HepG2 (cell line): ENCODE data around the gene ANXA2. TPM values are rescaled to one million over a fixed set of nuclear protein-coding genes. Genes with fewer than 3 reads are reported as not detected.

Experiments used
- ATAC-seq: fragments of 200-7000 bp; cut with Tn5 transposase; 3 replicates; pipeline ENCODE4 v1.9.1; 2020; ENCODE audit warnings: mild to moderate bottlenecking, moderate library complexity
- BruUV-seq: library from RNA; stranded (reverse); fragments of 400-500 nt; replicated peaks from 2 replicates; lab custom pipeline; 2021; lab: Mats Ljungman, UMichigan
- CTCF ChIA-PET: fragments of 300-600 bp; formaldehyde crosslinking; extraction: SDS; loops from one replicate; lab custom pipeline; 2021; ENCODE audit warnings: low total read pairs, inconsistent platforms, low intra/inter-chr PET ratio; lab: Yijun Ruan, JAX
- POLR2A ChIA-PET: fragments of 350-600 bp; sonication (Branson Sonifier 250); formaldehyde crosslinking; loops from one replicate; lab custom pipeline; 2020; ENCODE audit warnings: antibody characterized with exemption, inconsistent platforms; lab: Yijun Ruan, JAX
- DNase-seq: peaks from one replicate; pipeline ENCODE4 v3.0.0-alpha.2; 2015; ENCODE audit warnings: low spot score
- FAIRE-seq: peaks from 3 replicates; lab custom pipeline; 2011; peaks lifted over from hg19 to GRCh38; lab: Jason Lieb, UNC
- H2AFZ ChIP-seq: one replicate; pipeline ENCODE4 v1.6.1; 2011; ENCODE audit warnings: low read length, inconsistent platforms
- H3K27ac ChIP-seq: fragments of 300-600 bp; 3 replicates; pipeline ENCODE4 v1.8.0; 2011; ENCODE audit warnings: mixed run types, mild to moderate bottlenecking, mixed read lengths, low read length, inconsistent platforms; ENCODE audit not compliant: insufficient read depth; ENCODE audit errors: extremely low read length
- H3K27me3 ChIP-seq, 2 experiments: fragments of 200-600 bp in 1 of 2; 2 replicates in 1 of 2; 3 replicates in 1 of 2; pipeline versions ENCODE4 v1.6.0 to v1.8.0; 2011; ENCODE audit warnings: low read length in 2 of 2, mild to moderate bottlenecking in 2 of 2, moderate library complexity in 2 of 2, inconsistent platforms in 1 of 2; ENCODE audit not compliant: insufficient read depth in 2 of 2, control insufficient read depth in 1 of 2
- H3K36me3 ChIP-seq, 2 experiments: fragments of 200-600 bp in 1 of 2; replicated peaks in 1 of 2; 2 replicates in 1 of 2; 3 replicates in 1 of 2; pipeline versions ENCODE4 v1.5.1 to v1.8.0; 2011; ENCODE audit warnings: low read length in 2 of 2, inconsistent platforms in 1 of 2; ENCODE audit not compliant: insufficient read depth in 2 of 2, control insufficient read depth in 1 of 2
- H3K4me1 ChIP-seq: 2 replicates; pipeline ENCODE4 v1.5.1; 2012; ENCODE audit warnings: low read length, inconsistent platforms; ENCODE audit not compliant: insufficient read depth
- H3K4me2 ChIP-seq: 2 replicates; pipeline ENCODE4 v1.6.0; 2011; ENCODE audit warnings: low read depth, low read length, inconsistent platforms
- H3K4me3 ChIP-seq, 3 experiments: fragments of 200-600 bp in 1 of 3; sonication (generic), shearing (Covaris generic) in 1 of 3; replicated peaks in 1 of 3; 2 replicates each; pipeline ENCODE4 v1.5.1; 2011 to 2016; ENCODE audit warnings: low read length in 3 of 3, inconsistent platforms in 2 of 3, low read depth in 2 of 3, mild to moderate bottlenecking in 2 of 3, control low read depth in 1 of 3, mixed read lengths in 1 of 3; ENCODE audit not compliant: insufficient read depth in 1 of 3
- H3K79me2 ChIP-seq: one replicate; pipeline ENCODE4 v1.6.1; 2011; ENCODE audit warnings: low read length, inconsistent platforms; ENCODE audit not compliant: insufficient read depth
- H3K9ac ChIP-seq: 2 replicates; pipeline ENCODE4 v1.6.0; 2011; ENCODE audit warnings: mild to moderate bottlenecking, low read depth, low read length, inconsistent platforms; ENCODE audit not compliant: insufficient read depth
- H3K9me3 ChIP-seq: 2 replicates; pipeline ENCODE4 v1.5.1; 2012; ENCODE audit warnings: mild to moderate bottlenecking, low read length
- H4K20me1 ChIP-seq: 2 replicates; pipeline ENCODE4 v1.6.0; 2011; ENCODE audit warnings: inconsistent platforms, mild to moderate bottlenecking, low read length, moderate library complexity; ENCODE audit not compliant: insufficient read depth
- ARID2 ChIP-seq: sonication (generic); formaldehyde crosslinking; IDR thresholded peaks from 2 replicates; pipeline ENCODE4 v1.8.1; 2022; ENCODE audit warnings: mild to moderate bottlenecking, missing genetic modification reagents, borderline replicate concordance
- ELF3 ChIP-seq: IDR thresholded peaks from 2 replicates; pipeline ENCODE4 v1.6.1; 2016; ENCODE audit warnings: missing genetic modification reagents, missing compliant biosample characterization
- FOXK2 ChIP-seq: fragments of 450-650 bp; IDR thresholded peaks from 2 replicates; pipeline ENCODE4 v1.6.1; 2016
- GABPA ChIP-seq, 2 experiments: IDR thresholded peaks; 2 replicates each; pipeline ENCODE4 v1.6.1; 2011 to 2016; ENCODE audit warnings: low read depth in 2 of 2, low read length in 1 of 2, missing biosample characterization in 1 of 2, missing genetic modification characterization in 1 of 2
- HDAC2 ChIP-seq: sonication (generic); formaldehyde crosslinking; IDR thresholded peaks from 2 replicates; pipeline ENCODE4 v1.4.0; 2020; ENCODE audit warnings: missing genetic modification reagents
- MYPOP ChIP-seq: sonication (generic); formaldehyde crosslinking; IDR thresholded peaks from 2 replicates; pipeline ENCODE4 v1.8.1; 2023; ENCODE audit warnings: mild to moderate bottlenecking, moderate library complexity, missing genetic modification reagents
- NCOA5 ChIP-seq: sonication (generic); formaldehyde crosslinking; IDR thresholded peaks from 2 replicates; pipeline ENCODE4 v1.4.0; 2020; ENCODE audit warnings: missing genetic modification reagents
- SRY ChIP-seq: sonication (generic); formaldehyde crosslinking; IDR thresholded peaks from 2 replicates; pipeline ENCODE4 v1.8.0; 2022; ENCODE audit warnings: mild to moderate bottlenecking, missing genetic modification reagents
- ZNF124 ChIP-seq: sonication (generic); formaldehyde crosslinking; IDR thresholded peaks from 2 replicates; pipeline ENCODE4 v1.4.0; 2020; ENCODE audit warnings: missing genetic modification reagents
- ZNF318 ChIP-seq: sonication (generic); formaldehyde crosslinking; IDR thresholded peaks from 2 replicates; pipeline ENCODE4 v1.4.0; 2020; ENCODE audit warnings: mild to moderate bottlenecking, missing genetic modification reagents
- WGBS: methylation state at CpG from one replicate; pipeline ENCODE4 v1.1.6; 2017; ENCODE audit warnings: low lambda C conversion rate; 5-methylcytosine and 5-hydroxymethylcytosine counted together
- in situ Hi-C: cut with HindIII; loops from 2 replicates; pipeline ENCODE4 v1.10.0; 2017; ENCODE audit warnings: low pct_unique_long_range_greater_than_20kb; ENCODE audit not compliant: extremely low pct_ligation_motif_present
- intact Hi-C: fragments of 100-400 bp; cut with micrococcal nuclease; formaldehyde crosslinking; loops from one replicate; pipeline ENCODE4 v1.10.0; 2022; ENCODE audit not compliant: unreplicated experiment
- polyA plus RNA-seq, 8 experiments: library from polyadenylated mRNA; depleted of rRNA in 3 of 8; stranded (reverse) in 7 of 8; unstranded in 1 of 8; fragments of >200 nt; fragmentation: Illumina TruSeq in 4 of 8; extraction: Trizol in 4 of 8; gene quantifications; 2 replicates each; pipeline versions ENCODE4 v1.2.1 to v1.2.3, GENCODE V29; 2011 to 2016; ENCODE audit warnings: low read depth in 4 of 8, missing spikeins in 1 of 8, mixed read lengths in 1 of 8; ENCODE audit not compliant: insufficient read depth in 1 of 8
- total RNA-seq, 5 experiments: library from RNA; depleted of rRNA; stranded (reverse); fragments of >200 nt; fragmentation: Illumina TruSeq; extraction: Trizol; gene quantifications; 2 replicates each; pipeline ENCODE4 v1.2.3, GENCODE V29; 2016; ENCODE audit warnings: low read depth in 1 of 5

ANXA2 gene
- total and polyA plus RNA-seq, 2 of the 13 experiments (the other 11 are each of a cell fraction or from before 2014, with no cell fraction given), result 196 to 613 TPM

GRCh38 chr15:60369696-60370095 is 28.1 kb downstream of the ANXA2 start:
- Histone ChIP-seq H3K27ac (peak overlapping the region; percentile 16), H3K4me2 (no peak overlapping the region), H3K36me3 (peaks cover 1 to 33% of the 10 kb centered on the region in 2 experiments; a peak in 3 of 5 replicates), H3K27me3 (no peaks in the 10 kb centered on the region), H3K79me2 (peaks cover 43% of the 10 kb centered on the region), H3K4me1 (peaks cover 63% of the 10 kb centered on the region), H4K20me1 (no peaks in the 10 kb centered on the region), H3K4me3 (no peak overlapping the region)
- POLR2A ChIA-PET, result no interaction called here
- CTCF ChIA-PET, result no interaction called here
- in situ Hi-C loops, result no loop called here
- ATAC-seq (no peak), FAIRE-seq (no peak), DNase-seq (no peak)
- intact Hi-C loops, result loop anchor here (5.0 kb wide), 1 partner anchor 73 kb away; no protein-coding TSS in a partner anchor
- TF ChIP-seq ARID2 (CRISPR knock-in tag) (no peak), ELF3 (CRISPR knock-in tag) (no peak), NCOA5 (CRISPR knock-in tag) (no peak), HDAC2 (CRISPR knock-in tag) (no peak), GABPA (IDR thresholded peaks at IDR 0.05; ENCODE audit: low read depth, low read length) (no peak), GABPA (CRISPR knock-in tag; IDR thresholded peaks at IDR 0.05; ENCODE audit: low read depth) (no peak)
- TF ChIP-seq, all 625 proteins: peak for 0
- H2AFZ ChIP-seq, result no peak overlapping the region
- no TSS peak for BruUV-seq
- 76% methylated on average over 5 of the region's 5 CpGs for WGBS
- H3K9me3 ChIP-seq, result no peaks in the 10 kb centered on the region
- no peak overlapping the region for H3K9ac ChIP-seq

- POLR2A ChIA-PET, result interaction anchor here (3.3 kb wide), 1 partner anchor 9 kb away, joined by 17 read pairs; no protein-coding TSS in a partner anchor
- WGBS, result 100% methylated on average over 2 of the region's 2 CpGs
- no peak for DNase-seq
- no peak overlapping the region for H2AFZ ChIP-seq
- H3K36me3 ChIP-seq, result peaks cover 12 to 52% of the 10 kb centered on the region in 2 experiments
- H3K79me2 ChIP-seq, result peaks cover 7% of the 10 kb centered on the region
- H3K27me3 ChIP-seq, result no peaks in the 10 kb centered on the region
- no TSS peak for BruUV-seq
- in situ Hi-C loops (loop anchor here (5.0 kb wide), 1 partner anchor 78 kb away; no protein-coding TSS in a partner anchor), intact Hi-C loops (no loop called here)
- H3K9me3 ChIP-seq, result no peaks in the 10 kb centered on the region
- no peak overlapping the region for H3K9ac ChIP-seq
- CTCF ChIA-PET, result no interaction called here
- no peak overlapping the region for H3K27ac ChIP-seq
- H3K4me1 ChIP-seq, result peaks cover 14% of the 10 kb centered on the region; the same call in 1 of the 2 replicates
- no peak for FAIRE-seq
- no peak overlapping the region for H3K4me2 ChIP-seq
- H3K4me3 ChIP-seq, result no peak overlapping the region
- no peak for ATAC-seq
- no peaks in the 10 kb centered on the region; the same call in 1 of the 2 replicates for H4K20me1 ChIP-seq
- TF ChIP-seq FOXK2 (no peak), ZNF124 (no peak), MYPOP (CRISPR knock-in tag) (no peak), ZNF318 (CRISPR knock-in tag) (no peak), SRY (CRISPR knock-in tag) (no peak)
These were observed 33.2 kb downstream of the ANXA2 start for GRCh38 chr15:60364612-60364924.
